ENCODE results near the gene BRD9.
"Not testable (repeated sequence)": the region's sequence is repeated elsewhere in the genome, so short reads cannot be mapped to it uniquely, and the experiment has no call there.

BRD9 gene

GRCh38 chr5:892394-893136, at the start of gene BRD9, which contains the start of gene TRIP13:
Gene BRD9 (minus strand): TSS chr5:892801. CDS start chr5:892657, 144 bp downstream.
Gene TRIP13 (plus strand): TSS chr5:892884. CDS start chr5:892999, 115 bp downstream.
- DNase-seq = peak; percentile 88
- ATAC-seq = peak; percentile 98

GRCh38 chr5:940741-941140, 48.1 kb upstream of the BRD9 start:
- ATAC-seq, DNase-seq: not testable (repeated sequence)

GRCh38 chr5:939368-939767, 46.8 kb upstream of the BRD9 start:
- ATAC-seq (no peak), DNase-seq (no peak)

- DNase-seq = no peak
- ATAC-seq = no peak
These were observed 44.7 kb upstream of the BRD9 start for GRCh38 chr5:937151-937924.

- ATAC-seq = no peak
- no peak for DNase-seq
These were observed 43.8 kb upstream of the BRD9 start for GRCh38 chr5:936149-937144.

GRCh38 chr5:935510-936084, 43.0 kb upstream of the BRD9 start:
- ATAC-seq = no peak

GRCh38 chr5:934381-934967, 41.9 kb upstream of the BRD9 start:
- not testable (repeated sequence) for ATAC-seq, DNase-seq

More at GRCh38 chr5:935510-936084, 43.0 kb upstream of the BRD9 start:
- no peak for DNase-seq

GRCh38 chr5:933951-934350, 41.4 kb upstream of the BRD9 start:
- ATAC-seq = not testable (repeated sequence)

GRCh38 chr5:933251-933861, 40.8 kb upstream of the BRD9 start:
- no peak for DNase-seq
- ATAC-seq = peak; percentile 60

More at GRCh38 chr5:933951-934350, 41.4 kb upstream of the BRD9 start:
- not testable (repeated sequence) for DNase-seq

- peak; percentile 70 for ATAC-seq
- no peak for DNase-seq
These were observed 40.1 kb upstream of the BRD9 start for GRCh38 chr5:932628-933250.

- DNase-seq = no peak
- no peak for ATAC-seq
These were observed 39.6 kb upstream of the BRD9 start for GRCh38 chr5:932151-932627.

- ATAC-seq = no peak
- DNase-seq = no peak
These were observed 39.1 kb upstream of the BRD9 start for GRCh38 chr5:931570-932145.

- ATAC-seq (no peak), DNase-seq (no peak)
These were observed 38.3 kb upstream of the BRD9 start for GRCh38 chr5:930866-931265.

- ATAC-seq (no peak), DNase-seq (no peak)
These were observed 37.0 kb upstream of the BRD9 start for GRCh38 chr5:929596-929995.

GRCh38 chr5:929182-929581, 36.6 kb upstream of the BRD9 start:
- not testable (repeated sequence) for ATAC-seq, DNase-seq

- no peak for ATAC-seq
These were observed 34.8 kb upstream of the BRD9 start for GRCh38 chr5:927172-928015.

GRCh38 chr5:926417-927171, 34.0 kb upstream of the BRD9 start:
- ATAC-seq (peak; percentile 60), DNase-seq (peak; percentile 39)

More at GRCh38 chr5:927172-928015, 34.8 kb upstream of the BRD9 start:
- no peak for DNase-seq
